Caco-2 (cell line): Measurements from ENCODE around the gene IRF4. TPM values are rescaled to one million over a fixed set of nuclear protein-coding genes. Genes with fewer than 3 reads are reported as not detected.

Source experiments
- BruUV-seq: library from RNA; stranded (reverse); fragments of 400-500 nt; replicated peaks from 2 replicates; lab custom pipeline; 2021; lab: Mats Ljungman, UMichigan
- CTCF ChIA-PET: fragments of 300-600 bp; sonication (Branson Sonifier 250); formaldehyde crosslinking; loops from one replicate; lab custom pipeline; 2022; ENCODE audit warnings: antibody characterized with exemption; lab: Charles Lee
- POLR2A ChIA-PET: fragments of 300-600 bp; sonication (Branson Sonifier 250); formaldehyde crosslinking; loops from one replicate; lab custom pipeline; 2022; ENCODE audit warnings: antibody characterized with exemption; lab: Charles Lee
- DNase-seq, 2 experiments: peaks; one replicate each; pipeline versions ENCODE4 v3.0.0 to v3.0.0-alpha.2; 2020 to 2022
- H3K27me3 ChIP-seq: replicated peaks from 2 replicates; pipeline ENCODE4 v1.6.0; 2011; ENCODE audit warnings: low read length; ENCODE audit not compliant: control insufficient read depth, insufficient read depth
- H3K36me3 ChIP-seq: 2 replicates; pipeline ENCODE4 v1.5.1; 2011; ENCODE audit warnings: low read length; ENCODE audit not compliant: control insufficient read depth, insufficient read depth
- H3K4me1 ChIP-seq: fragments of 250-450 bp; sonication (Bioruptor Pico); 2 replicates; pipeline ENCODE4 v1.5.1; 2020; ENCODE audit warnings: mild to moderate bottlenecking
- H3K4me3 ChIP-seq: 2 replicates; pipeline ENCODE4 v1.5.1; 2011; ENCODE audit warnings: low read depth, mild to moderate bottlenecking, control low read depth, low read length
- H3K9me3 ChIP-seq: fragments of 250-450 bp; sonication (Bioruptor Pico); 2 replicates; pipeline ENCODE4 v1.5.1; 2020; ENCODE audit warnings: mild to moderate bottlenecking, moderate library complexity
- H3K27ac Mint-ChIP-seq: one replicate; pipeline ENCODE4 v1.8.0; 2022; ENCODE audit warnings: mixed read lengths; ENCODE audit not compliant: unreplicated experiment
- H3K27me3 Mint-ChIP-seq: one replicate; pipeline ENCODE4 v1.8.0; 2022; ENCODE audit warnings: mixed read lengths; ENCODE audit not compliant: insufficient read depth, unreplicated experiment
- H3K36me3 Mint-ChIP-seq: one replicate; pipeline ENCODE4 v1.8.0; 2022; ENCODE audit warnings: mild to moderate bottlenecking, mixed read lengths; ENCODE audit not compliant: insufficient read depth, unreplicated experiment
- H3K4me1 Mint-ChIP-seq: one replicate; pipeline ENCODE4 v1.8.0; 2022; ENCODE audit warnings: low read depth, mixed read lengths; ENCODE audit not compliant: unreplicated experiment
- H3K4me3 Mint-ChIP-seq: one replicate; pipeline ENCODE4 v1.8.0; 2022; ENCODE audit warnings: mild to moderate bottlenecking, moderate library complexity, mixed read lengths; ENCODE audit not compliant: unreplicated experiment
- H3K9me3 Mint-ChIP-seq: one replicate; pipeline ENCODE4 v1.8.0; 2022; ENCODE audit warnings: mixed read lengths; ENCODE audit not compliant: unreplicated experiment
- intact Hi-C: fragments of 100-400 bp; cut with micrococcal nuclease; formaldehyde crosslinking; loops from one replicate; pipeline ENCODE4 v1.10.0; 2022; ENCODE audit not compliant: unreplicated experiment
- total RNA-seq: library from RNA; stranded (reverse); gene quantifications from 2 replicates; pipeline ENCODE4 v1.2.3, GENCODE V29; 2022
- TF ChIP-seq, protein P1 (sequence below), 2 experiments: fragments of 200-600 bp in 1 of 2; IDR thresholded peaks; 1 replicate in 1 of 2; 2 replicates in 1 of 2; pipeline versions ENCODE4 v1.5.1 to v1.8.0; 2011 to 2022; ENCODE audit warnings: antibody characterized with exemption in 1 of 2, control low read depth in 1 of 2, inconsistent platforms in 1 of 2, low read depth in 1 of 2, low read length in 1 of 2, mild to moderate bottlenecking in 1 of 2, moderate library complexity in 1 of 2; ENCODE audit not compliant: insufficient read depth in 1 of 2, severe bottlenecking in 1 of 2, unreplicated experiment in 1 of 2

Gene IRF4
- total RNA-seq, 1 experiment from 2014 or later, result not detected

DNA sequence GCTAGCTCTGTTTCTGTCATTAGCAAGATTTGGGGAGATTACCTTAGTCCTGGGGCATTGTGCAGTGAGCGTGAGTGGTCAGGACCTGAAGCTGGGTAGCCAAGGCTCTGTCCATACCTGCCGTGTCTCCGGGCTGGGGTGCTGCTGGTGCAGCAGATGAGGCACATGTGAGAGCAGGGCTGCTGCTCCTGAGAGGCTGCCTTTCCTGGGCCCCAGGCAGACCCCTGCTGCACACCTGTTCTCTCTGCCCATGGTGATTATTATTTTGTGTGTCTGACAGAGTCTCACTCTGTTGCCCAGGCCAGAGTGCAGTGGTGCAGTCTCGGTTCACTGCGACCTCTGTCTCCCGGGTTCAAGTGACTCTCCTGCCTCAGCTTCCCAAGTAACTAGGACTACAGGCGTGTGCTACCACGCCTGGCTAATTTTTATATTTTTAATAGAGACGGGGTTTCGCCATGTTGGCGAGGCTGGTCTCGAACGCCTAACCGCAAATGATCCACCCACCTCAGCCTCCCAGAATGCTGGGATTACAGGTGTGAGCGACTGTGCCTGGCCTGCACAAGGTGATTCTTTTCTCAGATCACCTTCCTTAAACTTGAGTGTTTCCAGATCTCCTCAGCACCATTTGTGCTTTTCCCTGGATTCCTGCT, 36.8 kb upstream of the IRF4 start:
- ChIA-PET POLR2A (no interaction called here), CTCF (no interaction called here)
- Mint-ChIP-seq H3K4me1 (no peaks in the 10 kb centered on the region), H3K9me3 (no peaks in the 10 kb centered on the region), H3K27ac (no peak overlapping the region), H3K36me3 (no peaks in the 10 kb centered on the region), H3K27me3 (peaks cover 3% of the 10 kb centered on the region), H3K4me3 (no peak overlapping the region)
- H3K36me3 ChIP-seq, result no peaks in the 10 kb centered on the region
- no peak overlapping the region for H3K4me3 ChIP-seq
- DNase-seq, result no peak
- BruUV-seq, result no TSS peak
- TF ChIP-seq, protein P1, sequence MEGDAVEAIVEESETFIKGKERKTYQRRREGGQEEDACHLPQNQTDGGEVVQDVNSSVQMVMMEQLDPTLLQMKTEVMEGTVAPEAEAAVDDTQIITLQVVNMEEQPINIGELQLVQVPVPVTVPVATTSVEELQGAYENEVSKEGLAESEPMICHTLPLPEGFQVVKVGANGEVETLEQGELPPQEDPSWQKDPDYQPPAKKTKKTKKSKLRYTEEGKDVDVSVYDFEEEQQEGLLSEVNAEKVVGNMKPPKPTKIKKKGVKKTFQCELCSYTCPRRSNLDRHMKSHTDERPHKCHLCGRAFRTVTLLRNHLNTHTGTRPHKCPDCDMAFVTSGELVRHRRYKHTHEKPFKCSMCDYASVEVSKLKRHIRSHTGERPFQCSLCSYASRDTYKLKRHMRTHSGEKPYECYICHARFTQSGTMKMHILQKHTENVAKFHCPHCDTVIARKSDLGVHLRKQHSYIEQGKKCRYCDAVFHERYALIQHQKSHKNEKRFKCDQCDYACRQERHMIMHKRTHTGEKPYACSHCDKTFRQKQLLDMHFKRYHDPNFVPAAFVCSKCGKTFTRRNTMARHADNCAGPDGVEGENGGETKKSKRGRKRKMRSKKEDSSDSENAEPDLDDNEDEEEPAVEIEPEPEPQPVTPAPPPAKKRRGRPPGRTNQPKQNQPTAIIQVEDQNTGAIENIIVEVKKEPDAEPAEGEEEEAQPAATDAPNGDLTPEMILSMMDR (IDR thresholded peaks at IDR 0.05; ENCODE audit: insufficient read depth in 1 of 2, low read depth in 1 of 2, low read length in 1 of 2, severe bottlenecking in 1 of 2, unreplicated experiment in 1 of 2), result no peak
- H3K27me3 ChIP-seq, result no peaks in the 10 kb centered on the region
- H3K9me3 ChIP-seq, result no peaks in the 10 kb centered on the region
- H3K4me1 ChIP-seq, result no peaks in the 10 kb centered on the region
- intact Hi-C loops, result no loop called here

DNA sequence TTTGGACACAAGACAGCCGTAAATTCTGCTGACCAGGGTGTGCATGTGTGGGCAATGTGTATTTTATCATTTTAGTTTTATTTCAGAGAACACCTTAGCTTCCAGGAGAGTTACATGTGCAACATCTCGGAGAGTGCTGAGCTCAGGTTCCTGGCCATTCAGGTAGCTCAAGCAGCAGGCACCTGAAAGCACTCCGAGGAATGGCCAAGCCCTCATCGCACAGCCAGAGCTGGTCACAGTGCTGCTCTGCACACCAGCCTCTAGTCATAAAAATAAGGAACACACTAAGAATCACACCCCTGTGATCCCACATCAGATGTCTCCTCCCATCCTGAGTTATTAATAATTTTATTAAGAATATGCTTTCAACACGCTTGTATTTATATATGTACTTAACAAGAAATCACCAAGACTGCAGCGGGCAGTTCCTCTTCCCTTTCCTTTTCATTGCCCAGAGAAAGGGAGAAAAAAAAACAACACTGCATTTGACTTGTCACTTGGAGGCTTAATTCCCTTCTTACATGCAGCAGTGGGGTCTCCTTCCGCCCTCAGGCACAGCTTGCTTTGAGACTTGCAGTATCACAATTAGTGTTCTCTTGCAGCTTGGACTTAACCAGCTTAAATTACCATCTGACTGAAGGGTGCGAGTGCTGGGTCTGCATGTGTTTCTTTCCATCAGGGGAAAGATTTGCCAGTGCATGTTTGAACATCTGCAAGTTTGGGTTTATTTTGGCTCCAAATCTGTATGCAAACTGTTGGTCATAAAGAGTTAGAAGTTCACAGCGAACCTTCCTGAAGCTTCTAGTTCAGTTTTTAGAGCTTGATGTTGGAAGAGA, 36.0 kb upstream of the IRF4 start:
- Histone ChIP-seq H3K4me1 (no peaks in the 10 kb centered on the region), H3K27me3 (no peaks in the 10 kb centered on the region), H3K9me3 (no peaks in the 10 kb centered on the region), H3K4me3 (no peak overlapping the region), H3K36me3 (no peaks in the 10 kb centered on the region)
- intact Hi-C loops, result no loop called here
- Mint-ChIP-seq H3K36me3 (no peaks in the 10 kb centered on the region), H3K27ac (no peak overlapping the region), H3K9me3 (no peaks in the 10 kb centered on the region), H3K4me1 (no peaks in the 10 kb centered on the region), H3K4me3 (no peak overlapping the region), H3K27me3 (peaks cover 3% of the 10 kb centered on the region)
- DNase-seq, result no peak
- TF ChIP-seq, protein P1 (IDR thresholded peaks at IDR 0.05; ENCODE audit: insufficient read depth in 1 of 2, low read depth in 1 of 2, low read length in 1 of 2, severe bottlenecking in 1 of 2, unreplicated experiment in 1 of 2), result no peak
- POLR2A ChIA-PET, result no interaction called here
- BruUV-seq, result no TSS peak
- CTCF ChIA-PET, result interaction anchor here (0.7 kb wide), 1 partner anchor 18 kb away, joined by 3 read pairs; no protein-coding TSS in a partner anchor

DNA sequence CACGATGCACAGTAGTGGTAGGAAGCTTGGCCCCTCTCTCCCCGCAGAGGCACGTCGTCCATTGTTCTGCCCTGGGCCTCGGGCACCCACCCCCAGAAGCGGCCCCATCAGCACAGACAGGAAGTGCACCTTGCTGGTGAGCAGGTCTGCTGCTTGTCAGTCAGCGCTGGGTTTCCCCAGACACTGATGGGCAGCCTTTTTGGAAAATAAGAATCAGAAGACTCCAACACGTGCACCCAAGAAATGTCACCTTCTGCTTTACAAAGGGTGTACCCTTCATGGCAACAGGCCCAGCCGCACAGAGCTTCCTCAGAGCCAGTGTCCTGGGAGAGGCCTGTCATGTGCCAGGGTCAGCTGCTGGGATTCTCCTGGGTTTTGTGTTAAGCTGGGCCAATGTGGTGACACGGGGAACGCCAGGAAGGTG, 34.7 kb upstream of the IRF4 start:
- Mint-ChIP-seq H3K27me3 (peaks cover 3% of the 10 kb centered on the region), H3K36me3 (no peaks in the 10 kb centered on the region), H3K4me3 (no peak overlapping the region), H3K9me3 (no peaks in the 10 kb centered on the region), H3K27ac (no peak overlapping the region), H3K4me1 (no peaks in the 10 kb centered on the region)
- ChIA-PET CTCF (no interaction called here), POLR2A (no interaction called here)
- Histone ChIP-seq H3K9me3 (no peaks in the 10 kb centered on the region), H3K4me1 (no peaks in the 10 kb centered on the region), H3K4me3 (no peak overlapping the region), H3K36me3 (no peaks in the 10 kb centered on the region), H3K27me3 (no peaks in the 10 kb centered on the region)
- intact Hi-C loops, result no loop called here
- TF ChIP-seq, protein P1 (IDR thresholded peaks at IDR 0.05; ENCODE audit: insufficient read depth in 1 of 2, low read depth in 1 of 2, low read length in 1 of 2, severe bottlenecking in 1 of 2, unreplicated experiment in 1 of 2), result no peak
- BruUV-seq, result no TSS peak
- DNase-seq, result no peak
